Karpas-422 (cell line): ENCODE data around the gene TRNAU1AP. TPM values are rescaled to one million over a fixed set of nuclear protein-coding genes. Genes with fewer than 3 reads are reported as not detected.
"Not testable (repeated sequence)": the region's sequence is repeated elsewhere in the genome, so short reads cannot be mapped to it uniquely, and the experiment has no call there.

Source experiments
- DNase-seq: peaks from one replicate; pipeline ENCODE4 v3.0.0-alpha.2; 2015
- H2AFZ ChIP-seq: fragments of 200-600 bp; sonication (generic); 2 replicates; pipeline ENCODE4 v1.6.1; 2014; ENCODE audit warnings: antibody characterized with exemption, low read length, mixed read lengths
- H3K27ac ChIP-seq: fragments of 200-600 bp; sonication (generic); 2 replicates; pipeline ENCODE4 v1.5.1; 2014; ENCODE audit warnings: mild to moderate bottlenecking, low read length, moderate library complexity
- H3K27me3 ChIP-seq: fragments of 200-600 bp; sonication (generic); 2 replicates; pipeline ENCODE4 v1.6.1; 2014; ENCODE audit warnings: low read length, mixed read lengths
- H3K36me3 ChIP-seq: fragments of 200-600 bp; sonication (generic); 2 replicates; pipeline ENCODE4 v1.6.1; 2014; ENCODE audit warnings: low read length, mixed read lengths; ENCODE audit not compliant: insufficient read depth
- H3K4me1 ChIP-seq: fragments of 200-600 bp; sonication (generic); 2 replicates; pipeline ENCODE4 v1.6.1; 2014; ENCODE audit warnings: mild to moderate bottlenecking, low read length, mixed read lengths
- H3K4me2 ChIP-seq: fragments of 200-600 bp; sonication (generic); 2 replicates; pipeline ENCODE4 v1.6.1; 2014; ENCODE audit warnings: low read length, low read depth, mild to moderate bottlenecking; ENCODE audit not compliant: poor library complexity, severe bottlenecking
- H3K4me3 ChIP-seq: fragments of 200-600 bp; sonication (generic); 2 replicates; pipeline ENCODE4 v1.5.1; 2014; ENCODE audit warnings: mild to moderate bottlenecking, antibody characterized with exemption, low read length, mixed read lengths
- H3K79me2 ChIP-seq: fragments of 200-600 bp; sonication (generic); 2 replicates; pipeline ENCODE4 v1.6.1; 2014; ENCODE audit warnings: mild to moderate bottlenecking, low read length, mixed read lengths
- H3K9ac ChIP-seq: fragments of 200-600 bp; sonication (generic); 2 replicates; pipeline ENCODE4 v1.6.0; 2014; ENCODE audit warnings: low read length
- H3K9me2 ChIP-seq: fragments of 200-600 bp; sonication (generic), shearing (Covaris generic); replicated peaks from 2 replicates; pipeline ENCODE4 v1.6.0; 2014; ENCODE audit warnings: mild to moderate bottlenecking, low read length, moderate library complexity; ENCODE audit not compliant: insufficient read depth
- H3K9me3 ChIP-seq: fragments of 300-700, 200-600 bp; sonication (generic); 2 replicates; pipeline ENCODE4 v1.6.1; 2014; ENCODE audit warnings: low read length, mixed read lengths
- H4K20me1 ChIP-seq: fragments of 200-600 bp; sonication (generic); 2 replicates; pipeline ENCODE4 v1.6.1; 2014; ENCODE audit warnings: mild to moderate bottlenecking, antibody characterized with exemption, low read length, low read depth; ENCODE audit not compliant: insufficient read depth
- total RNA-seq: library from RNA; depleted of rRNA; stranded (reverse); fragments of >200 nt; shearing (Covaris generic); gene quantifications from 2 replicates; pipeline ENCODE4 v1.2.3, GENCODE V29; 2014; ENCODE audit warnings: low replicate concordance

TRNAU1AP gene
- total RNA-seq, 1 experiment from 2014 or later: 28.6 TPM

- Histone ChIP-seq H3K9ac (peak overlapping the region; percentile 88), H3K36me3 (peaks cover 8% of the 10 kb centered on the region; the same call in 1 of the 2 replicates), H3K9me2 (no peaks in the 10 kb centered on the region), H3K27ac (peak overlapping the region; percentile 68; the same call in 1 of the 2 replicates), H3K79me2 (peaks cover 48% of the 10 kb centered on the region), H3K4me2 (peak overlapping the region; percentile 87), H3K9me3 (no peaks in the 10 kb centered on the region), H3K4me3 (peak overlapping the region; percentile 78), H3K4me1 (peaks cover 48% of the 10 kb centered on the region), H4K20me1 (peaks cover 8% of the 10 kb centered on the region; the same call in 1 of the 2 replicates), H2AFZ (no peak overlapping the region; the same call in 1 of the 2 replicates), H3K27me3 (no peaks in the 10 kb centered on the region)
- peak; percentile 96 for DNase-seq
These were observed 34.7 kb upstream of the TRNAU1AP start for GRCh38 chr1:28518000-28518744.

GRCh38 chr1:28518745-28519341 lies 34.0 kb upstream of the TRNAU1AP start:
- Histone ChIP-seq H3K27me3 (no peaks in the 10 kb centered on the region), H3K27ac (peak overlapping the region; percentile 68; the same call in 1 of the 2 replicates), H3K79me2 (peaks cover 55% of the 10 kb centered on the region), H3K4me2 (peak overlapping the region; percentile 87), H2AFZ (no peak overlapping the region; the same call in 1 of the 2 replicates), H3K36me3 (peaks cover 10% of the 10 kb centered on the region; the same call in 1 of the 2 replicates), H3K4me3 (peak overlapping the region; percentile 78), H3K9ac (peak overlapping the region; percentile 88), H3K9me2 (no peaks in the 10 kb centered on the region), H4K20me1 (peaks cover 8% of the 10 kb centered on the region; the same call in 1 of the 2 replicates), H3K4me1 (peaks cover 48% of the 10 kb centered on the region), H3K9me3 (no peaks in the 10 kb centered on the region)
- peak; percentile 86 for DNase-seq

GRCh38 chr1:28519946-28520725 lies 32.7 kb upstream of the TRNAU1AP start:
- Histone ChIP-seq H3K27ac (no peak overlapping the region), H3K4me2 (peak overlapping the region; percentile 87)

GRCh38 chr1:28520796-28521195 lies 32.1 kb upstream of the TRNAU1AP start:
- H3K27ac ChIP-seq, H3K9me3 ChIP-seq, H2AFZ ChIP-seq, H3K27me3 ChIP-seq, H4K20me1 ChIP-seq, H3K9me2 ChIP-seq, DNase-seq, H3K9ac ChIP-seq: not testable (repeated sequence)
- H3K79me2 ChIP-seq: peaks cover 74% of the 10 kb centered on the region
- peak overlapping the region; percentile 87 for H3K4me2 ChIP-seq
- H3K36me3 ChIP-seq: peaks cover 14% of the 10 kb centered on the region; the same call in 1 of the 2 replicates
- H3K4me3 ChIP-seq: peak overlapping the region; percentile 21; the same call in 1 of the 2 replicates
- H3K4me1 ChIP-seq: peaks cover 48% of the 10 kb centered on the region

More at GRCh38 chr1:28519946-28520725, 32.7 kb upstream of the TRNAU1AP start:
- Histone ChIP-seq H4K20me1 (peaks cover 8% of the 10 kb centered on the region), H3K9me3 (no peaks in the 10 kb centered on the region), H3K4me3 (peak overlapping the region; percentile 7; the same call in 1 of the 2 replicates), H3K9me2 (no peaks in the 10 kb centered on the region), H3K4me1 (peaks cover 48% of the 10 kb centered on the region), H3K27me3 (no peaks in the 10 kb centered on the region), H3K79me2 (peaks cover 67% of the 10 kb centered on the region), H3K36me3 (peaks cover 14% of the 10 kb centered on the region; the same call in 1 of the 2 replicates), H3K9ac (peak overlapping the region; percentile 88; the same call in 1 of the 2 replicates), H2AFZ (no peak overlapping the region)
- DNase-seq: no peak

GRCh38 chr1:28521502-28522164 lies 31.3 kb upstream of the TRNAU1AP start:
- Histone ChIP-seq H3K9ac (peak overlapping the region; percentile 28), H3K4me2 (peak overlapping the region; percentile 34)

GRCh38 chr1:28522537-28522936 lies 30.3 kb upstream of the TRNAU1AP start:
- not testable (repeated sequence) for DNase-seq, H3K27ac ChIP-seq, H3K9me2 ChIP-seq, H3K27me3 ChIP-seq, H3K4me2 ChIP-seq, H3K9me3 ChIP-seq, H3K9ac ChIP-seq, H2AFZ ChIP-seq, H3K4me3 ChIP-seq
- H4K20me1 ChIP-seq: peaks cover 13% of the 10 kb centered on the region
- H3K4me1 ChIP-seq: peaks cover 38% of the 10 kb centered on the region
- H3K79me2 ChIP-seq: peaks cover 91% of the 10 kb centered on the region
- H3K36me3 ChIP-seq: peaks cover 14% of the 10 kb centered on the region; the same call in 1 of the 2 replicates

More at GRCh38 chr1:28521502-28522164, 31.3 kb upstream of the TRNAU1AP start:
- H4K20me1 ChIP-seq: peaks cover 13% of the 10 kb centered on the region
- no peaks in the 10 kb centered on the region for H3K9me2 ChIP-seq
- H2AFZ ChIP-seq: no peak overlapping the region
- H3K4me1 ChIP-seq: peaks cover 46% of the 10 kb centered on the region
- H3K36me3 ChIP-seq: peaks cover 14% of the 10 kb centered on the region; the same call in 1 of the 2 replicates
- peak overlapping the region; percentile 62 for H3K27ac ChIP-seq
- no peak overlapping the region for H3K4me3 ChIP-seq
- peak; percentile 58 for DNase-seq
- H3K27me3 ChIP-seq: no peaks in the 10 kb centered on the region
- H3K9me3 ChIP-seq: no peaks in the 10 kb centered on the region
- peaks cover 82% of the 10 kb centered on the region for H3K79me2 ChIP-seq

GRCh38 chr1:28525002-28525642 lies 27.8 kb upstream of the TRNAU1AP start:
- H3K27ac ChIP-seq: not testable (repeated sequence)
- H3K4me1 ChIP-seq: peaks cover 21% of the 10 kb centered on the region

More at GRCh38 chr1:28525002-28525642, 27.8 kb upstream of the TRNAU1AP start:
- peaks cover 88% of the 10 kb centered on the region for H3K79me2 ChIP-seq
- H3K4me3 ChIP-seq, H3K9me3 ChIP-seq, H3K9me2 ChIP-seq, H3K27me3 ChIP-seq, H2AFZ ChIP-seq, H3K9ac ChIP-seq, H3K4me2 ChIP-seq, DNase-seq: not testable (repeated sequence)
- H3K36me3 ChIP-seq: peaks cover 14% of the 10 kb centered on the region; the same call in 1 of the 2 replicates
- H4K20me1 ChIP-seq: peaks cover 13% of the 10 kb centered on the region
